GM12892 (cell line): ENCODE data around the gene FGF22.

Source experiments
- POLR2AphosphoS5 ChIP-seq: IDR thresholded peaks from 2 replicates; pipeline ENCODE4 v1.6.1; 2011; ENCODE audit warnings: low read depth, low read length, control low read depth
- TAF1 ChIP-seq: IDR thresholded peaks from 2 replicates; pipeline ENCODE4 v1.6.1; 2011; ENCODE audit warnings: low read depth, mild to moderate bottlenecking, control low read depth, low read length, borderline replicate concordance

DNA sequence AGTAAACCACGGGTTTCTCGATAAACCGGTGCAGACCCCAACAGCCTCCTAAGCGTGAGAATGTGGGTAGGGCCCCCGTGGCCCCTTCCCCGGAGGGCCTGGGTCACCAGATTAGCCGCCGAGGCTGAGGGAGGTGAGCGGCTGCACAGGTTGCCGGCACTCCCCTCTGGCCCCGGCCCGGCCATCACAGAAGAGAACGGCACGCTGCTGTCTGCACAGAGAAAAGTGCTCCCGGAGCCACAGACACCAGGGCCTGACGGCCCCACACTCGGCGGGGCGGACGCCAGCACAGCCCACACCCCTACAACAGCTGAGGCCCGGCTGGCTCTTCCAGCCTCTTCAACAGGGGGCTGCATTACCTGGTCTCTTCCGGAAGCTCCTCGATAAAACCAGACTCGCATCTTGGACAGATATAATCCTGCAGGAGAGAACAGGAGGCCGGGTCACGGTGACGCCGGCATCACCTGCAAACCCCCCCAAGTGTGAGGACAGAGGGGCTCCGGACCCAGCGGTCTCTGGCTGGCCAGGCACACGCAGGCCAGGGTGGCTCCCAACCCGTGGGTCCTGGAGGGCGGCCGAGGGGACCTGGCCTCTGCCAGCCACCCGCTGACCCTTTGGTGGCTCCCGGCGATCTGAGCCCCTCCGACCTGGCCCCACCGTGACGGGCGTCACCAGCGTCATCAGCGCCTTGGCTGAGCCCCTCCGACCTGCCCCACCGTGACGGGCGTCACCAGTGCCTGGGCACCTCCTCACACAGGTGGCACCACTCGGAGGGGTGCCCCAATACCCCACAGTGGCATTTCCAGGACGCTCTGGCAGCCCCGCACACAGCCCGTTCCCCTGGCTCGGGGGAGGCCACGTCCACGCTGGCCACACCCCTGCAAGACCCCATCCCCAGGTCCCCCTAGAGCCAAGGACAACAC, 13.0 kb downstream of the FGF22 start:
- TF ChIP-seq POLR2AphosphoS5 (no peak), TAF1 (no peak)
